Measurements from ENCODE around the gene LRFN3. TPM values are rescaled to one million over a fixed set of nuclear protein-coding genes. Genes with fewer than 3 reads are reported as not detected.

The LRFN3 gene
- total RNA-seq, 4 donors from 2014 or later, result 12.1 to 48.6 (median 16.6) TPM

DNA sequence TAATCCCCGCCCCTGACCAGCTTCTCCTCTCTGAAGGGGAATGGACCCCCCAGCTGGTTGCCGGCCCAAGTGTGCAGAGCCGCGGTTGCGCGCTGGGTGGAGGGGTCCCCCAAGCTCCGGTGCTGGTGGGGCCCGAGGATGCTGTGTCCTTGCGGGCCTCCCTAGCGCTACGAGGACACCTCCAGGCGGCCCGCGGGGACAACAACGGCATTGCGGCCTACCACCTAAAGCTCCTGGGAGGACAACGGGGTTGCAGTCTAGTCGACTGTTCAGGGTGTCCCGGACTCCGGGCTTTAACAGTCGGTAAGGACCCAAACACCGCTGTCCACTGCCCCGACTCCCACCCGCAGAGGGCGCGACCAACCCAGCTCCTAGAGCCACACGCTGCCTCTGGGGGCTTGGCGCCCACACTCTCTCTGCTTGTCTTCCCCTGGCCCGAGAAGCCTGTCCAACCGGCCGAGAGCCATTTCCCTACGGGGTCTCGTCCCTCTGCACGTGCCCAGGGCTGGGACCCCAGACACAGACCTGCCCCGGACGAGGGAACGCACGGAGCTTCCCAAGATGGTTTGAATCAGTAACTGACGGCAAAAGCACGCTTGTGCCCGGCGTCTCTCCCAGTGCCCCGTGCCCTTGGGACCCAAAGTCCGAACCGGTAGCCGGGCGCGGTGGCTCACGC lies 57.9 kb downstream of the LRFN3 start:
- intact Hi-C loops (cut with DNase I; ENCODE audit: low total_unique reads), result no loop called here
- H3K27me3 ChIP-seq, result peaks cover under 1% of the 10 kb centered on the region

More for the DNA sequence above, 57.9 kb downstream of the LRFN3 start:
- Histone ChIP-seq H3K9me3 (no peaks in the 10 kb centered on the region), H3K4me3 (peak overlapping the region; percentile 49 to 84 (median 80)), H3K4me1 (peaks cover 16 to 30% (median 24%) of the 10 kb centered on the region in 4 donors), H3K36me3 (no peaks in the 10 kb centered on the region), H3K27ac (peak overlapping the region; percentile 88 to 92 (median 90))
- peak; percentile 38 for DNase-seq
- TF ChIP-seq POLR2AphosphoS5 (IDR thresholded peaks at IDR 0.05), result no peak
- TF ChIP-seq, protein P1, sequence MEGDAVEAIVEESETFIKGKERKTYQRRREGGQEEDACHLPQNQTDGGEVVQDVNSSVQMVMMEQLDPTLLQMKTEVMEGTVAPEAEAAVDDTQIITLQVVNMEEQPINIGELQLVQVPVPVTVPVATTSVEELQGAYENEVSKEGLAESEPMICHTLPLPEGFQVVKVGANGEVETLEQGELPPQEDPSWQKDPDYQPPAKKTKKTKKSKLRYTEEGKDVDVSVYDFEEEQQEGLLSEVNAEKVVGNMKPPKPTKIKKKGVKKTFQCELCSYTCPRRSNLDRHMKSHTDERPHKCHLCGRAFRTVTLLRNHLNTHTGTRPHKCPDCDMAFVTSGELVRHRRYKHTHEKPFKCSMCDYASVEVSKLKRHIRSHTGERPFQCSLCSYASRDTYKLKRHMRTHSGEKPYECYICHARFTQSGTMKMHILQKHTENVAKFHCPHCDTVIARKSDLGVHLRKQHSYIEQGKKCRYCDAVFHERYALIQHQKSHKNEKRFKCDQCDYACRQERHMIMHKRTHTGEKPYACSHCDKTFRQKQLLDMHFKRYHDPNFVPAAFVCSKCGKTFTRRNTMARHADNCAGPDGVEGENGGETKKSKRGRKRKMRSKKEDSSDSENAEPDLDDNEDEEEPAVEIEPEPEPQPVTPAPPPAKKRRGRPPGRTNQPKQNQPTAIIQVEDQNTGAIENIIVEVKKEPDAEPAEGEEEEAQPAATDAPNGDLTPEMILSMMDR (IDR thresholded peaks at IDR 0.05), result peak in 1 of 5 experiments; percentile 12
- WGBS, 2 donors (ENCODE audit: low coverage in 1 of 2), result 62% methylated on average over 49 of the region's 49 CpGs; no CpG with 5 or more reads in 1 of the 2 donors
- in situ Hi-C loops (cut with MboI; ENCODE audit: low pct_ligation_motif_present in 1 of 4, low pct_unique_long_range_greater_than_20kb in 1 of 4, low sequenced_read_pairs in 3 of 4), result no loop called here

Small RNAs within 50 kb of the gene (small RNA-seq; reads per million reads assigned to genes)
- 0 reads per million in 4 donors for gene AF038458.1

Other genes starting within 250 kb of the LRFN3 start
- gene ZBTB32, start 231.8 kb upstream of the LRFN3 start, total RNA-seq, result not detected
- gene KMT2B, start 218.4 kb upstream of the LRFN3 start, total RNA-seq, result 10 to 100 TPM; 31.8 to 63.9 (median 50.7) TPM
- gene IGFLR1, start 193.9 kb upstream of the LRFN3 start, total RNA-seq, result 1 to 10 TPM in 3 of 4 donors, under 1 TPM in 1; 0.40 to 7.3 (median 6.0) TPM
- 100 to 1,000 TPM in 1 of 4 donors, 10 to 100 TPM in 3; 34.8 to 122 (median 44.9) TPM for gene U2AF1L4, start 191.0 kb upstream of the LRFN3 start, total RNA-seq
- gene PSENEN, start 190.7 kb upstream of the LRFN3 start, total RNA-seq, result 10 to 100 TPM in 3 of 4 donors, 1 to 10 TPM in 1; 6.6 to 80.0 (median 56.8) TPM
- 10 to 100 TPM; 10.5 to 41.1 (median 15.8) TPM for gene LIN37, start 187.8 kb upstream of the LRFN3 start, total RNA-seq
- 100 to 1,000 TPM in 1 of 4 donors, 10 to 100 TPM in 3; 22.3 to 185 (median 43.9) TPM for gene HSPB6, start 179.3 kb upstream of the LRFN3 start, total RNA-seq
- 10 to 100 TPM in 2 of 4 donors, 1 to 10 TPM in 2; 9.2 to 42.8 (median 24.6) TPM for gene PROSER3, start 178.2 kb upstream of the LRFN3 start, total RNA-seq
- 10 to 100 TPM in 2 of 4 donors, 1 to 10 TPM in 2; 6.7 to 70.3 (median 17.2) TPM for gene ARHGAP33, start 160.8 kb upstream of the LRFN3 start, total RNA-seq
- not detected for gene PRODH2, start 123.5 kb upstream of the LRFN3 start, total RNA-seq
- gene NPHS1, start 83.9 kb upstream of the LRFN3 start, total RNA-seq, result not detected
- not detected for gene KIRREL2, start 79.5 kb upstream of the LRFN3 start, total RNA-seq
- 10 to 100 TPM in 1 of 4 donors, 1 to 10 TPM in 2, under 1 TPM in 1; 1.00 to 10.5 (median 4.5) TPM for gene APLP1, start 67.8 kb upstream of the LRFN3 start, total RNA-seq
- gene NFKBID, start 35.8 kb upstream of the LRFN3 start, total RNA-seq, result 10 to 100 TPM in 3 of 4 donors, 1 to 10 TPM in 1; 7.5 to 29.5 (median 13.1) TPM
- 1 to 10 TPM in 1 of 4 donors, not detected in 3; 9.4 TPM for gene HCST, start 33.8 kb upstream of the LRFN3 start, total RNA-seq
- 10 to 100 TPM; 25.6 to 81.5 (median 52.2) TPM for gene TYROBP, start 28.1 kb upstream of the LRFN3 start, total RNA-seq
- 10 to 100 TPM; 30.3 to 83.8 (median 55.4) TPM for gene SDHAF1, start 58.8 kb downstream of the LRFN3 start, total RNA-seq
- 1 to 10 TPM in 3 of 4 donors, not detected in 1; 1.2 to 9.0 (median 2.9) TPM for gene SYNE4, start 72.4 kb downstream of the LRFN3 start, total RNA-seq
- gene ALKBH6, start 77.8 kb downstream of the LRFN3 start, total RNA-seq, result 100 to 1,000 TPM in 2 of 4 donors, 10 to 100 TPM in 2; 27.6 to 151 (median 83.2) TPM
- 10 to 100 TPM in 3 of 4 donors, 1 to 10 TPM in 1; 7.0 to 37.6 (median 23.5) TPM for gene CLIP3, start 96.5 kb downstream of the LRFN3 start, total RNA-seq
- gene THAP8, start 117.9 kb downstream of the LRFN3 start, total RNA-seq, result 10 to 100 TPM in 2 of 4 donors, 1 to 10 TPM in 1, not detected in 1; 9.5 to 64.1 (median 11.2) TPM
- 10 to 100 TPM in 1 of 4 donors, 1 to 10 TPM in 1, under 1 TPM in 2; 0.37 to 20.7 (median 0.97) TPM for gene WDR62, start 118.5 kb downstream of the LRFN3 start, total RNA-seq
- gene OVOL3, start 174.8 kb downstream of the LRFN3 start, total RNA-seq, result not detected
- gene POLR2I, start 178.5 kb downstream of the LRFN3 start, total RNA-seq, result 10 to 100 TPM in 3 of 4 donors, not detected in 1; 15.1 to 44.9 (median 44.0) TPM
- 100 to 1,000 TPM in 2 of 4 donors, 10 to 100 TPM in 2; 82.4 to 175 (median 134) TPM for gene TBCB, start 179.1 kb downstream of the LRFN3 start, total RNA-seq
- gene CAPNS1, start 203.7 kb downstream of the LRFN3 start, total RNA-seq, result 100 to 1,000 TPM; 222 to 304 (median 248) TPM
- 10 to 100 TPM in 2 of 4 donors, 1 to 10 TPM in 1, not detected in 1; 7.8 to 26.3 (median 11.7) TPM for gene COX7A1, start 216.1 kb downstream of the LRFN3 start, total RNA-seq

Measured in transverse colon (tissue), 4 donors.